Breast epithelium (tissue), 3 donors: ENCODE data around the gene SUPT4H1.

ENCODE experiments used
- POLR2A ChIP-seq: fragments of 450-650 bp; IDR thresholded peaks from one replicate; pipeline ENCODE4 v1.6.1; 2016; ENCODE audit warnings: antibody characterized with exemption, mild to moderate bottlenecking, moderate library complexity
- POLR2AphosphoS5 ChIP-seq, 3 donors: sonication (generic); formaldehyde crosslinking; IDR thresholded peaks; one replicate each; pipeline ENCODE4 v1.6.1; 2017; ENCODE audit warnings: antibody characterized with exemption in 3 of 3
- TF ChIP-seq, protein P1 (sequence below), 3 donors: fragments of 450-650 bp; IDR thresholded peaks; one replicate each; pipeline ENCODE4 v1.5.1; 2016 to 2017; ENCODE audit warnings: antibody characterized with exemption in 3 of 3, mild to moderate bottlenecking in 3 of 3, moderate library complexity in 3 of 3

DNA sequence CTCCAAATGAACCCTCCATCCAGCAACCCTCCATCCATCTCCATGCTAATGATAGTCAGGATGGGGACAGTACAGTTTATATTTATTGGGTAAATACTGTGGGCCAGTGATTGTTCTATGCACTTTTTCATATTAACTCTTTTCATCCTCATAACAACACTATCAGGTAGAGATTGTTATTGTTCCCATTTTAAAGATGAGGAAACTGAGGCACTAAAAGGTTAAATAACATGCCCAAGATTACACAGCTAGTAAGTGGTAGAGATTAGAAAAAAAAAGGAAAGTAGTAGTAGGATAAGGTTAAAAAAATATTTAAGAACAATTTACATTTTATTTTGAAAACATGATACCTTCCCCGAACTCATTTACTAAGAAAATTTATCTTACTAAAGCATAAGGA, 21.9 kb upstream of the SUPT4H1 start:
- TF ChIP-seq, protein P1, sequence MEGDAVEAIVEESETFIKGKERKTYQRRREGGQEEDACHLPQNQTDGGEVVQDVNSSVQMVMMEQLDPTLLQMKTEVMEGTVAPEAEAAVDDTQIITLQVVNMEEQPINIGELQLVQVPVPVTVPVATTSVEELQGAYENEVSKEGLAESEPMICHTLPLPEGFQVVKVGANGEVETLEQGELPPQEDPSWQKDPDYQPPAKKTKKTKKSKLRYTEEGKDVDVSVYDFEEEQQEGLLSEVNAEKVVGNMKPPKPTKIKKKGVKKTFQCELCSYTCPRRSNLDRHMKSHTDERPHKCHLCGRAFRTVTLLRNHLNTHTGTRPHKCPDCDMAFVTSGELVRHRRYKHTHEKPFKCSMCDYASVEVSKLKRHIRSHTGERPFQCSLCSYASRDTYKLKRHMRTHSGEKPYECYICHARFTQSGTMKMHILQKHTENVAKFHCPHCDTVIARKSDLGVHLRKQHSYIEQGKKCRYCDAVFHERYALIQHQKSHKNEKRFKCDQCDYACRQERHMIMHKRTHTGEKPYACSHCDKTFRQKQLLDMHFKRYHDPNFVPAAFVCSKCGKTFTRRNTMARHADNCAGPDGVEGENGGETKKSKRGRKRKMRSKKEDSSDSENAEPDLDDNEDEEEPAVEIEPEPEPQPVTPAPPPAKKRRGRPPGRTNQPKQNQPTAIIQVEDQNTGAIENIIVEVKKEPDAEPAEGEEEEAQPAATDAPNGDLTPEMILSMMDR (IDR thresholded peaks at IDR 0.05) = no peak
- TF ChIP-seq POLR2A (no peak), POLR2AphosphoS5 (IDR thresholded peaks at IDR 0.05) (no peak)
